Suprapubic skin (tissue), 4 donors: ENCODE results near the gene POLR1D.

Experiments
- CTCF ChIP-seq, 2 donors: fragments of 200-600 bp in 1 of 2; fragments of 450-650 bp in 1 of 2; sonication (generic) in 1 of 2; IDR thresholded peaks; one replicate each; pipeline ENCODE4 v1.5.1; 2016 to 2019; ENCODE audit warnings: antibody characterized with exemption in 2 of 2, mild to moderate bottlenecking in 1 of 2, moderate library complexity in 1 of 2
- EP300 ChIP-seq: sonication (generic); formaldehyde crosslinking; IDR thresholded peaks from one replicate; pipeline ENCODE4 v1.6.1; 2017; ENCODE audit warnings: antibody characterized with exemption
- POLR2A ChIP-seq, 2 donors: fragments of 450-650 bp; IDR thresholded peaks; one replicate each; pipeline ENCODE4 v1.6.1; 2017; ENCODE audit warnings: antibody characterized with exemption in 2 of 2, mild to moderate bottlenecking in 2 of 2, moderate library complexity in 2 of 2
- POLR2AphosphoS5 ChIP-seq, 3 donors: sonication (generic); formaldehyde crosslinking; IDR thresholded peaks; one replicate each; pipeline ENCODE4 v1.6.1; 2017; ENCODE audit warnings: antibody characterized with exemption in 3 of 3

- TF ChIP-seq CTCF (IDR thresholded peaks at IDR 0.05): no peak
- no peak for TF ChIP-seq POLR2A (IDR thresholded peaks at IDR 0.05)
- TF ChIP-seq POLR2AphosphoS5 (IDR thresholded peaks at IDR 0.05): no peak
- TF ChIP-seq EP300: no peak
These were observed 19.9 kb upstream of the POLR1D start for GRCh38 chr13:27601803-27602202.
